HEK293 (cell line): ENCODE measurements around the gene MLLT11.

Source experiments
- AEBP2 ChIP-seq: fragments of 450-650 bp; formaldehyde crosslinking; IDR thresholded peaks from 2 replicates; pipeline ENCODE4 v1.5.1; 2016; ENCODE audit warnings: missing biosample characterization, missing genetic modification characterization, borderline replicate concordance
- HOXD13 ChIP-seq: sonication (generic); formaldehyde crosslinking; IDR thresholded peaks from 2 replicates; pipeline ENCODE4 v1.8.0; 2022; ENCODE audit warnings: missing genetic modification reagents, borderline replicate concordance
- KLF8 ChIP-seq: fragments of 450-650 bp; formaldehyde crosslinking; IDR thresholded peaks from 2 replicates; pipeline ENCODE4 v1.5.1; 2016; ENCODE audit warnings: missing biosample characterization, missing genetic modification characterization
- PATZ1 ChIP-seq: fragments of 450-650 bp; formaldehyde crosslinking; IDR thresholded peaks from 2 replicates; pipeline ENCODE4 v1.5.1; 2016; ENCODE audit warnings: missing biosample characterization, missing genetic modification characterization
- WT1 ChIP-seq: fragments of 450-650 bp; formaldehyde crosslinking; IDR thresholded peaks from 2 replicates; pipeline ENCODE4 v1.5.1; 2016; ENCODE audit warnings: missing biosample characterization, missing genetic modification characterization
- ZBTB11 ChIP-seq: fragments of 450-650 bp; formaldehyde crosslinking; conservative IDR thresholded peaks from 2 replicates; pipeline ENCODE4 v1.5.1; 2016; ENCODE audit warnings: low read depth, missing biosample characterization, missing genetic modification characterization
- ZNF214 ChIP-seq: fragments of 450-650 bp; formaldehyde crosslinking; IDR thresholded peaks from 2 replicates; pipeline ENCODE4 v1.5.1; 2017; ENCODE audit warnings: missing biosample characterization, mild to moderate bottlenecking, missing genetic modification characterization, borderline replicate concordance
- ZNF274 ChIP-seq, 2 experiments: fragments of 200-500 bp in 1 of 2; fragments of 450-650 bp in 1 of 2; sonication (Bioruptor generic) in 1 of 2; formaldehyde crosslinking in 1 of 2; IDR thresholded peaks; 2 replicates each; pipeline versions ENCODE4 v1.5.1 to v1.6.1; 2014 to 2016; ENCODE audit warnings: borderline replicate concordance in 1 of 2, inconsistent platforms in 1 of 2, low read length in 1 of 2, missing biosample characterization in 1 of 2, missing genetic modification characterization in 1 of 2
- ZNF354C ChIP-seq: fragments of 450-650 bp; formaldehyde crosslinking; IDR thresholded peaks from 2 replicates; pipeline ENCODE4 v1.5.1; 2016; ENCODE audit warnings: missing biosample characterization, missing genetic modification characterization, low read depth, borderline replicate concordance
- ZNF37A ChIP-seq: fragments of 450-650 bp; IDR thresholded peaks from 2 replicates; pipeline ENCODE4 v1.5.1; 2018; ENCODE audit warnings: missing biosample characterization, missing genetic modification characterization
- ZNF426 ChIP-seq: fragments of 450-650 bp; formaldehyde crosslinking; IDR thresholded peaks from 2 replicates; pipeline ENCODE4 v1.5.1; 2017; ENCODE audit warnings: missing biosample characterization, missing genetic modification characterization, mild to moderate bottlenecking, inconsistent platforms, moderate library complexity
- ZNF510 ChIP-seq: fragments of 450-650 bp; formaldehyde crosslinking; IDR thresholded peaks from 2 replicates; pipeline ENCODE4 v1.5.1; 2018; ENCODE audit warnings: mild to moderate bottlenecking, missing genetic modification characterization, missing biosample characterization; ENCODE audit not compliant: insufficient replicate concordance
- ZNF623 ChIP-seq: fragments of 450-650 bp; formaldehyde crosslinking; IDR thresholded peaks from 2 replicates; pipeline ENCODE4 v1.5.1; 2016; ENCODE audit warnings: missing biosample characterization, missing genetic modification characterization
- ZNF660 ChIP-seq: fragments of 450-650 bp; IDR thresholded peaks from 2 replicates; pipeline ENCODE4 v1.5.1; 2018; ENCODE audit warnings: missing biosample characterization, mild to moderate bottlenecking, missing genetic modification characterization
- ZNF707 ChIP-seq: fragments of 450-650 bp; formaldehyde crosslinking; IDR thresholded peaks from 2 replicates; pipeline ENCODE4 v1.5.1; 2016; ENCODE audit warnings: missing biosample characterization, missing genetic modification characterization
- ZNF792 ChIP-seq: fragments of 450-650 bp; formaldehyde crosslinking; IDR thresholded peaks from 2 replicates; pipeline ENCODE4 v1.5.1; 2016; ENCODE audit warnings: missing biosample characterization, missing genetic modification characterization
- ZSCAN18 ChIP-seq: fragments of 450-650 bp; formaldehyde crosslinking; IDR thresholded peaks from 2 replicates; pipeline ENCODE4 v1.5.1; 2016; ENCODE audit warnings: missing biosample characterization, missing genetic modification characterization

The MLLT11 gene

GRCh38 chr1:151070474-151071276 is 10.5 kb downstream of the MLLT11 start, which contains the start of gene GABPB2 (continued):
- TF ChIP-seq ZNF37A (tag by site-specific recombination) (peak; percentile 55; the same call in 1 of the 2 replicates), ZNF707 (tag by site-specific recombination) (no peak), ZNF354C (tag by site-specific recombination) (0 out of 2 replicates have a peak, but pooled peaks have one; percentile 10), ZNF623 (peak; percentile 44; the same call in 1 of the 2 replicates), HOXD13 (CRISPR knock-in tag) (no peak), ZBTB11 (tag by site-specific recombination) (peak; percentile 90), AEBP2 (tag by site-specific recombination) (0 out of 2 replicates have a peak, but pooled peaks have one; percentile 70), ZNF792 (tag by site-specific recombination) (peak; percentile 22; the same call in 1 of the 2 replicates), ZSCAN18 (tag by site-specific recombination) (peak; percentile 97), WT1 (tag by site-specific recombination) (peak; percentile 72), ZNF274 (IDR thresholded peaks at IDR 0.05; ENCODE audit: low read length) (no peak), ZNF274 (tag by site-specific recombination; IDR thresholded peaks at IDR 0.05; ENCODE audit: borderline replicate concordance) (no peak), PATZ1 (tag by site-specific recombination) (peak; percentile 100), ZNF426 (no peak), ZNF510 (tag by site-specific recombination) (peak; percentile 65), KLF8 (tag by site-specific recombination) (peak; percentile 98), ZNF214 (no peak), ZNF660 (tag by site-specific recombination) (peak; percentile 100)
- TF ChIP-seq, all 188 proteins: peak for 113
